H9 (cell line): ENCODE data around the gene ZSWIM6. TPM values are rescaled to one million over a fixed set of nuclear protein-coding genes. Genes with fewer than 3 reads are reported as not detected.

ENCODE experiments used
- DNase-seq: peaks from one replicate; pipeline ENCODE4 v3.0.0-alpha.2; 2017
- H2AFZ ChIP-seq: one replicate; pipeline ENCODE4 v1.6.1; 2013; ENCODE audit warnings: mild to moderate bottlenecking, low read length, control low read depth, moderate library complexity
- H2AK5ac ChIP-seq: 2 replicates; pipeline ENCODE4 v1.6.1; 2013; ENCODE audit warnings: low read length, control low read depth, mixed read lengths; ENCODE audit not compliant: insufficient read length
- H2BK120ac ChIP-seq: one replicate; pipeline ENCODE4 v1.6.1; 2013; ENCODE audit warnings: low read depth, mild to moderate bottlenecking, low read length, control low read depth, inconsistent platforms; ENCODE audit not compliant: poor library complexity, severe bottlenecking
- H2BK12ac ChIP-seq: 2 replicates; pipeline ENCODE4 v1.6.1; 2013; ENCODE audit warnings: low read length, control low read depth, mixed read lengths, low read depth; ENCODE audit not compliant: insufficient read length
- H2BK15ac ChIP-seq: 2 replicates; pipeline ENCODE4 v1.6.1; 2013; ENCODE audit warnings: low read depth, low read length, control low read depth
- H2BK20ac ChIP-seq: one replicate; pipeline ENCODE4 v1.6.1; 2013; ENCODE audit warnings: low read depth, mild to moderate bottlenecking, low read length, control low read depth, inconsistent platforms; ENCODE audit not compliant: poor library complexity, severe bottlenecking
- H2BK5ac ChIP-seq: 2 replicates; pipeline ENCODE4 v1.6.1; 2013; ENCODE audit warnings: low read length, control low read depth, mixed read lengths; ENCODE audit not compliant: insufficient read length
- H3K14ac ChIP-seq: 2 replicates; pipeline ENCODE4 v1.6.1; 2013; ENCODE audit warnings: low read length, control low read depth; ENCODE audit not compliant: insufficient read depth
- H3K18ac ChIP-seq: 2 replicates; pipeline ENCODE4 v1.6.1; 2013; ENCODE audit warnings: low read depth, mild to moderate bottlenecking, mixed read lengths, low read length, control low read depth; ENCODE audit not compliant: insufficient read length
- H3K23ac ChIP-seq: 2 replicates; pipeline ENCODE4 v1.6.1; 2013; ENCODE audit warnings: low read length, control low read depth, mixed read lengths, low read depth; ENCODE audit not compliant: insufficient read length
- H3K23me2 ChIP-seq: 2 replicates; pipeline ENCODE4 v1.6.1; 2013; ENCODE audit warnings: low read depth, mild to moderate bottlenecking, mixed read lengths, low read length, control low read depth; ENCODE audit not compliant: insufficient read length, poor library complexity, severe bottlenecking
- H3K27ac ChIP-seq: 2 replicates; pipeline ENCODE4 v1.5.1; 2013; ENCODE audit warnings: low read length, control low read depth, mixed read lengths, low read depth; ENCODE audit not compliant: insufficient read length
- H3K27me3 ChIP-seq: 2 replicates; pipeline ENCODE4 v1.6.1; 2013; ENCODE audit warnings: low read length, control low read depth, inconsistent platforms; ENCODE audit not compliant: insufficient read depth
- H3K4ac ChIP-seq: 2 replicates; pipeline ENCODE4 v1.6.1; 2013; ENCODE audit warnings: low read depth, mild to moderate bottlenecking, control low read depth, inconsistent platforms, low read length, moderate library complexity
- H3K4me1 ChIP-seq: 2 replicates; pipeline ENCODE4 v1.6.1; 2013; ENCODE audit warnings: low read length, control low read depth, inconsistent platforms; ENCODE audit not compliant: insufficient read depth
- H3K4me2 ChIP-seq: 2 replicates; pipeline ENCODE4 v1.6.1; 2013; ENCODE audit warnings: low read length, control low read depth, mixed read lengths; ENCODE audit not compliant: insufficient read length, insufficient read depth
- H3K56ac ChIP-seq: 2 replicates; pipeline ENCODE4 v1.6.1; 2013; ENCODE audit warnings: low read depth, mild to moderate bottlenecking, mixed read lengths, low read length, control low read depth; ENCODE audit not compliant: insufficient read length
- H3K79me1 ChIP-seq: 2 replicates; pipeline ENCODE4 v1.6.1; 2013; ENCODE audit warnings: low read depth, mild to moderate bottlenecking, moderate library complexity, low read length, control low read depth, inconsistent platforms; ENCODE audit not compliant: insufficient read depth, poor library complexity, severe bottlenecking
- H3K79me2 ChIP-seq: 2 replicates; pipeline ENCODE4 v1.6.1; 2013; ENCODE audit warnings: low read length, control low read depth, inconsistent platforms; ENCODE audit not compliant: insufficient read depth
- H3K9ac ChIP-seq: 2 replicates; pipeline ENCODE4 v1.6.1; 2013; ENCODE audit warnings: low read length, control low read depth, mixed read lengths; ENCODE audit not compliant: insufficient read length; ENCODE audit errors: extremely low read depth
- H3K9me3 ChIP-seq: one replicate; pipeline ENCODE4 v1.6.1; 2013; ENCODE audit warnings: low read depth, low read length, inconsistent platforms; ENCODE audit not compliant: control insufficient read depth
- H3T11ph ChIP-seq: one replicate; pipeline ENCODE4 v1.6.1; 2013; ENCODE audit warnings: mild to moderate bottlenecking, low read length, control low read depth, inconsistent platforms
- H4K20me1 ChIP-seq: one replicate; pipeline ENCODE4 v1.6.1; 2013; ENCODE audit not compliant: control insufficient read depth, insufficient read length, insufficient read depth
- H4K5ac ChIP-seq: 2 replicates; pipeline ENCODE4 v1.6.1; 2013; ENCODE audit warnings: low read depth, mild to moderate bottlenecking, mixed read lengths, low read length, control low read depth; ENCODE audit not compliant: insufficient read length
- H4K8ac ChIP-seq: replicated peaks from 2 replicates; pipeline ENCODE4 v1.6.1; 2013; ENCODE audit warnings: low read length, control low read depth, mixed read lengths, low read depth; ENCODE audit not compliant: insufficient read length
- H4K91ac ChIP-seq: 2 replicates; pipeline ENCODE4 v1.6.1; 2013; ENCODE audit warnings: low read depth, mild to moderate bottlenecking, moderate library complexity, mixed read lengths, low read length, control low read depth; ENCODE audit not compliant: insufficient read length
- H3K27ac Mint-ChIP-seq, 3 experiments: 2 replicates in 2 of 3; 3 replicates in 1 of 3; pipeline ENCODE4 v1.8.0; 2020 to 2021; ENCODE audit warnings: mixed read lengths in 3 of 3, mild to moderate bottlenecking in 1 of 3, moderate library complexity in 1 of 3
- H3K27me3 Mint-ChIP-seq: 2 replicates; pipeline ENCODE4 v1.8.0; 2021; ENCODE audit warnings: low read depth, mild to moderate bottlenecking, moderate library complexity, mixed read lengths
- H3K36me3 Mint-ChIP-seq, 3 experiments: 2 replicates in 2 of 3; 3 replicates in 1 of 3; pipeline ENCODE4 v1.8.0; 2020 to 2021; ENCODE audit warnings: low read depth in 3 of 3, mixed read lengths in 3 of 3; ENCODE audit not compliant: insufficient read depth in 1 of 3
- H3K4me1 Mint-ChIP-seq, 2 experiments: 2 replicates each; pipeline ENCODE4 v1.8.0; 2020; ENCODE audit warnings: mixed read lengths in 2 of 2
- H3K4me3 Mint-ChIP-seq, 2 experiments: 2 replicates in 1 of 2; 3 replicates in 1 of 2; pipeline ENCODE4 v1.8.0; 2020 to 2021; ENCODE audit warnings: mild to moderate bottlenecking in 2 of 2, mixed read lengths in 2 of 2, moderate library complexity in 1 of 2
- H3K9me3 Mint-ChIP-seq, 2 experiments: 2 replicates in 1 of 2; 3 replicates in 1 of 2; pipeline ENCODE4 v1.8.0; 2020; ENCODE audit warnings: mild to moderate bottlenecking in 2 of 2, mixed read lengths in 2 of 2, moderate library complexity in 1 of 2
- WGBS: extraction: QIAGEN DNeasy Blood & Tissue Kit; methylation state at CpG from one replicate; pipeline ENCODE4 v1.1.7; 2013; ENCODE audit warnings: missing lambda C conversion rate, low lambda C conversion rate, mixed read lengths; ENCODE audit not compliant: insufficient read length; ENCODE audit errors: extremely low coverage; 5-methylcytosine and 5-hydroxymethylcytosine counted together
- total RNA-seq: library from RNA; stranded (reverse); gene quantifications from 2 replicates; pipeline ENCODE4 v1.2.1, GENCODE V29; 2021
- TF ChIP-seq, protein P1 (sequence below): fragments of 200-600 bp; sonication (generic); conservative IDR thresholded peaks from 3 replicates; pipeline ENCODE4 v1.8.0; 2021; ENCODE audit warnings: antibody characterized with exemption, mild to moderate bottlenecking

The ZSWIM6 gene
- total RNA-seq, 1 experiment from 2014 or later = 11.5 TPM

- Mint-ChIP-seq H3K4me3 (no peak overlapping the region), H3K27me3 (no peaks in the 10 kb centered on the region), H3K4me1 (peaks cover 7 to 9% of the 10 kb centered on the region in 2 experiments), H3K9me3 (no peaks in the 10 kb centered on the region), H3K27ac (peak overlapping the region in 2 of 3 experiments; percentile 19 to 44; a peak in 1 of 7 replicates), H3K36me3 (peaks cover 0 to 3% (median 2%) of the 10 kb centered on the region in 3 experiments; a peak in 2 of 7 replicates)
- Histone ChIP-seq H4K20me1 (no peaks in the 10 kb centered on the region), H3K27me3 (no peaks in the 10 kb centered on the region), H3T11ph (no peak overlapping the region), H4K91ac (no peak overlapping the region), H3K4me2 (no peak overlapping the region), H3K14ac (peak overlapping the region; percentile 28), H2BK15ac (no peak overlapping the region), H3K18ac (peak overlapping the region; percentile 1), H4K8ac (no peak overlapping the region), H2AK5ac (no peak overlapping the region), H3K23me2 (no peaks in the 10 kb centered on the region), H4K5ac (no peak overlapping the region), H2BK20ac (no peak overlapping the region), H2BK12ac (no peak overlapping the region), H3K4ac (no peak overlapping the region), H3K27ac (no peak overlapping the region), H3K4me1 (no peaks in the 10 kb centered on the region), H3K9me3 (no peaks in the 10 kb centered on the region), H3K79me2 (no peaks in the 10 kb centered on the region), H3K9ac (no peak overlapping the region), H3K23ac (no peak overlapping the region), H2BK120ac (no peak overlapping the region), H2AFZ (no peak overlapping the region), H2BK5ac (no peak overlapping the region), H3K56ac (no peak overlapping the region), H3K79me1 (no peaks in the 10 kb centered on the region)
- TF ChIP-seq, protein P1, sequence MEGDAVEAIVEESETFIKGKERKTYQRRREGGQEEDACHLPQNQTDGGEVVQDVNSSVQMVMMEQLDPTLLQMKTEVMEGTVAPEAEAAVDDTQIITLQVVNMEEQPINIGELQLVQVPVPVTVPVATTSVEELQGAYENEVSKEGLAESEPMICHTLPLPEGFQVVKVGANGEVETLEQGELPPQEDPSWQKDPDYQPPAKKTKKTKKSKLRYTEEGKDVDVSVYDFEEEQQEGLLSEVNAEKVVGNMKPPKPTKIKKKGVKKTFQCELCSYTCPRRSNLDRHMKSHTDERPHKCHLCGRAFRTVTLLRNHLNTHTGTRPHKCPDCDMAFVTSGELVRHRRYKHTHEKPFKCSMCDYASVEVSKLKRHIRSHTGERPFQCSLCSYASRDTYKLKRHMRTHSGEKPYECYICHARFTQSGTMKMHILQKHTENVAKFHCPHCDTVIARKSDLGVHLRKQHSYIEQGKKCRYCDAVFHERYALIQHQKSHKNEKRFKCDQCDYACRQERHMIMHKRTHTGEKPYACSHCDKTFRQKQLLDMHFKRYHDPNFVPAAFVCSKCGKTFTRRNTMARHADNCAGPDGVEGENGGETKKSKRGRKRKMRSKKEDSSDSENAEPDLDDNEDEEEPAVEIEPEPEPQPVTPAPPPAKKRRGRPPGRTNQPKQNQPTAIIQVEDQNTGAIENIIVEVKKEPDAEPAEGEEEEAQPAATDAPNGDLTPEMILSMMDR = no peak
- whole genome bisulfite sequencing = no CpG with 5 or more reads among the region's 12 CpGs
- DNase-seq = no peak
Measured at GRCh38 chr5:61525512-61526206, 193.6 kb downstream of the ZSWIM6 start.
